Esophagus squamous epithelium (tissue), 5 donors: Measurements from ENCODE around the gene TRMT6. TPM values are rescaled to one million over a fixed set of nuclear protein-coding genes. Genes with fewer than 3 reads are reported as not detected.

Source experiments
- DNase-seq: peaks from one replicate; lab custom pipeline; 2025; lab: John Stamatoyannopoulos, UW
- H3K27ac ChIP-seq, 4 donors: fragments of 200-600 bp; sonication (generic); one replicate each; pipeline ENCODE4 v1.5.1; 2016 to 2019; ENCODE audit warnings: mild to moderate bottlenecking in 1 of 4
- H3K27me3 ChIP-seq, 4 donors: fragments of 200-600 bp; sonication (generic); 1 replicate in 3 of 4; 2 replicates in 1 of 4; pipeline versions ENCODE4 v1.5.1 to v1.6.0; 2017 to 2021; ENCODE audit warnings: antibody characterized with exemption in 1 of 4
- H3K36me3 ChIP-seq, 3 donors: fragments of 200-600 bp; sonication (generic); one replicate each; pipeline ENCODE4 v1.5.1; 2016 to 2019
- H3K4me1 ChIP-seq, 3 donors: fragments of 200-600 bp; sonication (generic); one replicate each; pipeline ENCODE4 v1.5.1; 2017 to 2019
- H3K4me3 ChIP-seq, 4 donors: fragments of 200-600 bp; sonication (generic); 1 replicate in 3 of 4; 2 replicates in 1 of 4; pipeline ENCODE4 v1.5.1; 2016 to 2019; ENCODE audit warnings: mild to moderate bottlenecking in 2 of 4, moderate library complexity in 1 of 4
- H3K9me3 ChIP-seq, 3 donors: fragments of 200-600 bp; sonication (generic); one replicate each; pipeline ENCODE4 v1.5.1; 2016 to 2019
- CTCF ChIP-seq, 6 experiments: fragments of 450-650 bp in 4 of 6; fragments of 200-600 bp in 2 of 6; sonication (generic) in 2 of 6; IDR thresholded peaks; one replicate each; pipeline ENCODE4 v1.5.1; 2016 to 2019; ENCODE audit warnings: antibody characterized with exemption in 6 of 6, mild to moderate bottlenecking in 4 of 6, moderate library complexity in 4 of 6
- POLR2A ChIP-seq, 4 donors: fragments of 450-650 bp; IDR thresholded peaks; one replicate each; pipeline ENCODE4 v1.6.1; 2017; ENCODE audit warnings: antibody characterized with exemption in 4 of 4, mild to moderate bottlenecking in 4 of 4, moderate library complexity in 3 of 4
- WGBS, 2 donors: methylation state at CpG; one replicate each; pipeline ENCODE4 v1.1.5; 2018; 5-methylcytosine and 5-hydroxymethylcytosine counted together
- intact Hi-C: fragments of 100-400 bp; cut with DNase I; formaldehyde crosslinking; loops from one replicate; pipeline ENCODE4 v1.15.0; 2022
- total RNA-seq, 4 donors: library from RNA; depleted of rRNA; stranded (reverse); fragments of >200 nt; gene quantifications; one replicate each; pipeline ENCODE4 v1.1.0, GENCODE V29; 2016
- donor health status: DM: yes; HTN: yes; CAD: no.

TRMT6 gene
- total RNA-seq = 10 to 100 TPM in 3 of 4 donors, 1 to 10 TPM in 1; 8.2 to 19.8 (median 13.8) TPM

- TF ChIP-seq POLR2A (IDR thresholded peaks at IDR 0.05) = peak in 1 of 4 donors; percentile 20
- peak in 1 of 6 experiments; percentile 14 for TF ChIP-seq CTCF (IDR thresholded peaks at IDR 0.05)
- intact Hi-C loops = no loop called here
- no peaks in the 10 kb centered on the region for H3K9me3 ChIP-seq
- peak; percentile 90 for DNase-seq
- no peaks in the 10 kb centered on the region for H3K27me3 ChIP-seq
- peaks cover 7 to 43% (median 15%) of the 10 kb centered on the region in 3 donors for H3K4me1 ChIP-seq
- WGBS, 2 donors = 0% methylated on average over 13 to 36 of the region's 61 CpGs
- H3K36me3 ChIP-seq = peaks cover 0 to 58% (median 3%) of the 10 kb centered on the region in 3 donors
- H3K4me3 ChIP-seq = peak within 1 kb of the TSS; percentile 78 to 92 (median 90)
- H3K27ac ChIP-seq = peak within 1 kb of the TSS; percentile 80 to 86 (median 80)
These were observed at the start of gene TRMT6, which contains the start of gene MCM8 for GRCh38 chr20:5950271-5951031. Gene TRMT6, minus strand, starts transcription at chr20:5950533. Its CDS starts 128 bp downstream, at chr20:5950405. Gene MCM8, plus strand, starts transcription at chr20:5950652. Its CDS starts 1,364 bp downstream, at chr20:5952016.

DNA sequence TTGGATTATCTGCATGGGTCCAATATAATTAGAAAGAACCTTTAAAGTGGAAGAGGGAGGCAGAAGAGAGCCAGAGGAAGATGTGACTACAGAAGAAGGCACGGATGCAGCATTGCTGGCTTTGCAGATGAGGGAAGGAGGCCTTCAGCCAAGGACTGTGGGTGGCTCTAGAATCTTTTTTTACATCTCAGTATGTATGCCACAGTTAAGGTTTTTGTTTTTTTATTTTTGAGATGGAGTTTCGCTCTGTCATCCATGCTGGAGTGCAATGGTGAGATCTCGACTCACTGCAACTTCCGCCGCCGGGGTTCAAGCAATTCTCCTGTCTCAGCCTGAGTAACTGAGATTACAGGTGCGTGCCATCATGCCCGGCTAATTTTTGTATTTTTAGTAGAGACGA lies 49.5 kb upstream of the TRMT6 start:
- Histone ChIP-seq H3K27ac (no peak overlapping the region), H3K4me1 (peaks cover 0 to 4% (median 0%) of the 10 kb centered on the region in 3 donors), H3K36me3 (peaks cover 0 to 8% (median 0%) of the 10 kb centered on the region in 3 donors), H3K27me3 (no peaks in the 10 kb centered on the region), H3K4me3 (no peak overlapping the region), H3K9me3 (no peaks in the 10 kb centered on the region)
- 93 to 95% methylated on average over 9 of the region's 9 CpGs for WGBS, 2 donors
- intact Hi-C loops = no loop called here
- TF ChIP-seq CTCF (IDR thresholded peaks at IDR 0.05) = no peak
- TF ChIP-seq POLR2A (IDR thresholded peaks at IDR 0.05) = no peak
- no peak for DNase-seq

- intact Hi-C loops = no loop called here
- H3K27me3 ChIP-seq = no peaks in the 10 kb centered on the region
- no peak overlapping the region for H3K4me3 ChIP-seq
- WGBS, 2 donors = 55 to 57% methylated on average over 1 of the region's 1 CpG
- no peak overlapping the region for H3K27ac ChIP-seq
- H3K9me3 ChIP-seq = no peaks in the 10 kb centered on the region
- DNase-seq = no peak
- TF ChIP-seq POLR2A (IDR thresholded peaks at IDR 0.05) (no peak), CTCF (IDR thresholded peaks at IDR 0.05) (peak in 3 of 6 experiments; percentile 6 to 34 (median 8))
- H3K36me3 ChIP-seq = peaks cover 0 to 15% (median 0%) of the 10 kb centered on the region in 3 donors
- H3K4me1 ChIP-seq = peaks cover 0 to 4% (median 0%) of the 10 kb centered on the region in 3 donors
These were observed 46.4 kb upstream of the TRMT6 start for GRCh38 chr20:5996765-5997164.

- no peak for DNase-seq
- Histone ChIP-seq H3K4me1 (peaks cover 0 to 4% (median 0%) of the 10 kb centered on the region in 3 donors), H3K27ac (no peak overlapping the region), H3K36me3 (peaks cover 0 to 50% (median 0%) of the 10 kb centered on the region in 3 donors), H3K4me3 (no peak overlapping the region), H3K27me3 (no peaks in the 10 kb centered on the region), H3K9me3 (no peaks in the 10 kb centered on the region)
- WGBS, 2 donors = 68 to 70% methylated on average over 2 of the region's 2 CpGs
- intact Hi-C loops = no loop called here
- no peak for TF ChIP-seq CTCF (IDR thresholded peaks at IDR 0.05)
- no peak for TF ChIP-seq POLR2A (IDR thresholded peaks at IDR 0.05)
These were observed 41.5 kb upstream of the TRMT6 start for GRCh38 chr20:5991623-5992441.
